GM19023 (cell line): ENCODE measurements around the gene TMPRSS11B.
"Not testable (repeated sequence)": the region's sequence is repeated elsewhere in the genome, so short reads cannot be mapped to it uniquely, and the experiment has no call there.

Experiments
- ATAC-seq: cut with Tn5 transposase; IDR thresholded peaks from one replicate; pipeline ENCODE4 v1.9.1; 2021; ENCODE audit warnings: mild to moderate bottlenecking, moderate library complexity; ENCODE audit not compliant: unreplicated experiment

Gene TMPRSS11B, protein sequence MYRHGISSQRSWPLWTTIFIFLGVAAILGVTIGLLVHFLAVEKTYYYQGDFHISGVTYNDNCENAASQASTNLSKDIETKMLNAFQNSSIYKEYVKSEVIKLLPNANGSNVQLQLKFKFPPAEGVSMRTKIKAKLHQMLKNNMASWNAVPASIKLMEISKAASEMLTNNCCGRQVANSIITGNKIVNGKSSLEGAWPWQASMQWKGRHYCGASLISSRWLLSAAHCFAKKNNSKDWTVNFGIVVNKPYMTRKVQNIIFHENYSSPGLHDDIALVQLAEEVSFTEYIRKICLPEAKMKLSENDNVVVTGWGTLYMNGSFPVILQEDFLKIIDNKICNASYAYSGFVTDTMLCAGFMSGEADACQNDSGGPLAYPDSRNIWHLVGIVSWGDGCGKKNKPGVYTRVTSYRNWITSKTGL

DNA sequence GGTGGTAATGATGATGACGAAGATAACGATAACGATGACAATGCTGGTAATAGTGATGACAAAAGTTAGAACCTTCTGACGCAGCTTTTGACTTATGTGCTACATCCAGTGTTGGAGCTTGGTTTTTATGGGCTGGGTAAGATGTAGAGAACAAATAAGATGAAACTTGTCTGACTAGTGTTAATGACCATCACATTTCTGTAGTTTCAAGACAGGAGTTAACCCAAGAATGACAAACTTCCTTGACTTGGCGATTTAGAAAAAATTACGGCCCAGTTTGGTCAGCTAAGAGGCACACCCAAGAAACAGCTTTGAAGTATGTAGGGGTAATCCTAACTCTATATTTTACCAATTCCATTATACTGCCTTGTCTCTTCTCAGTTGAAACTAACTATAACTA is at the start of gene TMPRSS11B:
TSS of gene TMPRSS11B (minus strand) at position 101 of the 400 bp plus-strand sequence. CDS start 136 bp downstream, outside the sequence.
- ATAC-seq, result no peak

DNA sequence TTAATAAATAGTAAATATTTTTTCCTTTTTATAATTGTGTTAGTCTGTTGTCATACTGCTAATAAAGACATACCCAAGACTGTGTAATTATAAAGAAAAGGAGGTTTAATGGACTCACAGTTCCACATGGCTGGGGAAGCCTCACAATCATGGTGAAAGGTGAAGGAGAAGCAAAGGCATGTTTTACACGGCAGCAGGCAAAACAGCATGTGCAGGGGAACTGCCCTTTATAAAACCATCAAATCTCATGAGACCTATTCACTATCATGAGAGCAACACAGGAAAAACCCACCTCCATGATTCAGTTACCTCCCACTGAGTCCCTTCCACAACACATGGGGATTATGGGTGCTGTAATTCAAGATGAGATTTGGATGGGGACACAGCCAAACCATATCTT is 45.8 kb upstream of the TMPRSS11B start:
- ATAC-seq, result no peak

DNA sequence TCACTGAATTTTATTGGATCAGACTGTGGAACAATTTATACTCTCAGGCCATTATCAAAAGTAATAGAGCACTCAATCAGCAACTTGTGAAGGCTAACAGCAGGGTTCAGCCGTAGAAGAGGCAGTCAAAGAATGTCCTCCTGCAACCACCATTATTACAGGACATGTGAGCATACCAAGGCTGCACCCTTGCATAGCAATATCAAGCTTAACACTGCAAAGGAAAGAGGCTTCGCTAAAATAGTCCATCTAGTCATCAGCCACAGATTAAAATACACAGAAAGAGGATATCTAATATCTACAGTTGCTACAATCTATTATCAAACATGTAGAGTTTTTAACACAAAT is 42.9 kb upstream of the TMPRSS11B start:
- no peak for ATAC-seq

- no peak for ATAC-seq
These were observed 42.4 kb upstream of the TMPRSS11B start for GRCh38 chr4:68287704-68288392.

GRCh38 chr4:68283714-68284113 is 38.2 kb upstream of the TMPRSS11B start:
- ATAC-seq, result no peak

DNA sequence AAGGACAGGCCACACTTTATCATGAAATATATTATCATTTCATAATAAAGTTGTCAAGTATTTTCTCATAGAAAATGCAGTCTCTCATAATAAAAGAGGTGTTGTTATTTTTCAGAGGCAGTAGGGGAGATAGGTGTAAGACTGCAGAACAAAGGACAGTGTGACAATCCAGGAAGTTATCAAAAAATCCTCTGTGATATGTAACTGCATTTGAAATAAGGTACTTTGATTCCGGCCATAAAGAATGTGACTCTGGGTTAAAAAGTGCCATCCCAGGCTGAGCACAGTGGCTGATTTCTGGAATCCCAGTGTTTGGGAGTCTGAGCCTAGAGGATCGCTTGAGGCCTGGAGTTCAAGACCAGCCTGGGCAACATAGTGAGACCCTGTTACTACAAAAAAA is 37.6 kb upstream of the TMPRSS11B start:
- ATAC-seq, result no peak

DNA sequence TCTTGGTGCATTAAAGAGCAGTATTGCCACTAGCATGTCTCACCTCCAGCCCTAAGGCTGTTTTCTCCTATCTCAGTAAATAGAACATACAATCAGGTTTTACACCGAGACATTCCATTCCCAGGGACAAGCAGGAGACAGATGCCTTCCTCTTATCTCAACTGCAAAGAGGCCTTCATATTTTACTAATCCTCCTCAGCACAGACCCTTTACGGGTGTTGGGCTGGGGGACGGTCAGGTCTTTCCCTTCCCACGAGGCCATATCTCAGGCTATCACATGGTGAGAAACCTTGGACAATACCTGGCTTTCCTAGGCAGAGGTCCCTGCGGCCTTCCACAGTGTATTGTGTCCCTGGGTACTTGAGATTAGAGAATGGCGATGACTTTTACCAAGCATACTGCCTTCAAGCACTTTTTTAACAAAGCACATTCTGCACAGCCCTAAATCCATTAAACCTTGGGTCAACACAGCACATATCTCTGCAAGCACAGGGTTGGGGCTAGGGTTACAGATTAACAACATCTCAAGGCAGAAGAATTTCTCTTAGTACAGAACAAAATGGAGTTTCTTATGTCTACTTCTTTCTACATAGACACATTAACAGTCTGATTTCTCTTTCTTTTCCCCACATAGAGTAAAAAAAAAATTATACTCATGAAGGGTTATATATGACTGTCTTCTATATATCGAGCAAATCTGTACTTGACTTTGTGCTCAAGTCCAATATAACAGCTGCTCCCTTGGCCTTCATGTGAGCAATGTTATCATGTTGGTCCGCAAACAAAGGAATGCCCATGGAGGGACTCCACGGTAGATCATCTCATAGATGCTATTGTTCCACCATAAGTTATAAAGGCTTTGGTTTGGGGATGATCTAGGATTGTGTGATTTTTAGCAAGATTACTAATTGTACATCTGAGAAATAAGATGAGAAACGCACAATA is 36.6 kb upstream of the TMPRSS11B start:
- not testable (repeated sequence) for ATAC-seq

GRCh38 chr4:68278029-68278428 is 32.5 kb upstream of the TMPRSS11B start:
- no peak for ATAC-seq

DNA sequence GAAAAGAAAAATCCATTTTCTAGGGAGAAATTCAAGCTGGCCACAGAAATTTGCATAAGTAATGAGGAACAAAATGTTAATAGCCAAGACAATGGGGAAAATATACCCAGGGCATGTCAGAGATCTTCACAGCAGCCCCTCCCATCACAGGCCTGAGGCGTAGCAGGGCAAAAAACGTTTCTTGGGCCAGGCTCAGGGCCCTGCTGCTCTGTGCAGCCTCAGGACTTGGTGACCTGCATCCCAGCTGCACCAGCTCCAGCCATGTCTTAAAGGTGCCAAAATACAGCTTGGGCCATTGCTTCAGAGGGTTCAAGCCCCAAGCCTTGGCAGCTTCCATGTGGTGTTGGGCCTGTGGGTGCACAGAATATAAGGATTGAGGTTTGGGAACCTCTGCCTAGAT is 32.1 kb upstream of the TMPRSS11B start:
- ATAC-seq, result no peak

DNA sequence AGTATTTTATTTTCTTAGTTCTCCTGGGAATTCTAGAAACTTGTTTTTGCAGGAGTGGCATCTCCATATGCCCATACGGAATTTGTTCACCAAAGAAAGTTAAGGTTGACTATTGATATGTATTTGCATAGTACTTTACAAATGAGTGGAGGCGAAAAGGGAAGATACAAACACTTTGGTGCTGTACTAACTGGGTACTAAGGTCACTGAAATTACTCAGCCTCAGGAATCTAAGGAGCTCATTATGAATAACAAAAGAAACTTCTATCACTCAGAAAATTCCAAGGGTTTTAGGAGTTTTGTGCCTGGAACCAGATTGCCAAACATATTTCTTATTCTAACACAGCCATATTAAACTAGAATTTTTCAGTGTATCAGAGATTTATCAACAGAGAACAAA is 27.4 kb upstream of the TMPRSS11B start:
- ATAC-seq, result peak; percentile 34

- ATAC-seq, result peak; percentile 50
These were observed 26.9 kb upstream of the TMPRSS11B start for GRCh38 chr4:68272380-68272779.

GRCh38 chr4:68271851-68272357 is 26.4 kb upstream of the TMPRSS11B start:
- peak; percentile 56 for ATAC-seq

DNA sequence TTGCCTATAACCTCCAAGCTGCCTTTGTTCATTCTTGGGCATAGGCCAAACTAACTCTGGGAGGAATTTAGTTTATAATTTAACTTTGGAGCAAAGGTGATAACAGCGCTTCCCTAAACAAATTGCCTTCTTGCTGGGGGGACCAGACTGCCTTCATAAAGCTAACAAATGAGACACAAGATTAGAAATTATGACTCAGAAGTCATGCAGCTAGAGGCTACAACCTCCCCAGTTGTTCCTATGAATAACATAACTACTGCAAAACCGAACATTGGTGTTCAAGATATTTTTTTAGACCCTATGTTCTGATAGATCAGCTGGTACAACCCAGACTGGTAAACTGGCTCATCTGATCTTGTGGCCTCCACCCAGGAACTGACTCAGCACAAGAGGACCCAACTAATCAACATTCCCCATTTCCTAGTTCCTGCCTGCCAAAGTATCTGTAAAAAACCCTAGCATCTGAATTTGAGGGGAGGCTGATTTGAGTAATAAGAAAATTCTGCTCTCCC is 22.0 kb upstream of the TMPRSS11B start:
- no peak for ATAC-seq

DNA sequence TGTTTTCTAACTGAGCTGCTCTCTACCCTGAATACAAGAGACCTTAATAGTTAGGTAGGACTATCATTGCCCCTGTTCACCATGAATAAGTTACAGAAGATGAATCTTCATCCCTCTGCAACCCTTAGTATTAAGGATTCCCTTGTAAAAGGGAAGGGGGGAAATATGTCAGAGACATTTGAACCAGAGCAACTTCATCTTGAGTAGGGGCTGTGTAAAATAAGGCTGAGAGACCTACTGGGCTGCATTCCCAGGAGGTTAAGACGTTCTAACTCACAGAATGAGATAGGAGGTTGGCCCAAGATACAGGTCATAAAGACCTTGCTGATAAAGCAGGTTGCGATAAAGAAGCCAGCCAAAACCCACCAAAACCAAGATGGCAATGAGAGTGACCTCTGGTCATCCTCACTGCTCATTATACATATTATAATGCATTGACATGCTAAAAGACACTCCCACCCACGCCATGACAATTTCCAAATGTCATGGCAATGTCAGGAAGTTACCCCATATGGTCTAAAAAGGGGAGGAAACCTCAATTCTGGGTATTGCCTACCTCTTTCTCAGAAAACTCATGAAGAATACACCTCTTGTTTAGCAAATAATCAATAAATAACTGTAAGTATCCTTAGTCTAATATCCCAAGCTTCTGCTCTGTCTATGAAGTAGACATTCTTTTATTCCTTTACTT is 19.5 kb upstream of the TMPRSS11B start:
- ATAC-seq, result no peak

DNA sequence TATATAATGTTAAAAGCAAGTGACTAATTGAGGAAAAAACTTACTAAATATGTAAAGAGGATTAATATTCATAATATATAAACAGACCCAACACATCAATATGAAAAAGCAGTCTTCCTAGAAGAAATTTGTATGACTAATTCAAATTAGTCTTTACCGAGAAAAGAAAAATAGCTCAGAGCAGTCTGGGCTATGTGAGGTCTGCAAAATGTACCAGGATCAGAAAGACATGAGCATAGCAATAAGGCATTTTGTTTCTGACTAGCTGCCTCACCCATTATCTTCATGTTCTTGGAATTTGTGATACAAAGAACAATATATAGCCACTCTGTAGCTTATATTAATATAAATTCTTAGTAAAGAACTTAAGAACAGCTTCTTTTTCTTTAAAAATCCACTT is 13.7 kb upstream of the TMPRSS11B start:
- ATAC-seq, result no peak

GRCh38 chr4:68257719-68258118 is 12.2 kb upstream of the TMPRSS11B start:
- no peak for ATAC-seq

GRCh38 chr4:68256284-68256683 is 10.8 kb upstream of the TMPRSS11B start:
- ATAC-seq, result no peak

DNA sequence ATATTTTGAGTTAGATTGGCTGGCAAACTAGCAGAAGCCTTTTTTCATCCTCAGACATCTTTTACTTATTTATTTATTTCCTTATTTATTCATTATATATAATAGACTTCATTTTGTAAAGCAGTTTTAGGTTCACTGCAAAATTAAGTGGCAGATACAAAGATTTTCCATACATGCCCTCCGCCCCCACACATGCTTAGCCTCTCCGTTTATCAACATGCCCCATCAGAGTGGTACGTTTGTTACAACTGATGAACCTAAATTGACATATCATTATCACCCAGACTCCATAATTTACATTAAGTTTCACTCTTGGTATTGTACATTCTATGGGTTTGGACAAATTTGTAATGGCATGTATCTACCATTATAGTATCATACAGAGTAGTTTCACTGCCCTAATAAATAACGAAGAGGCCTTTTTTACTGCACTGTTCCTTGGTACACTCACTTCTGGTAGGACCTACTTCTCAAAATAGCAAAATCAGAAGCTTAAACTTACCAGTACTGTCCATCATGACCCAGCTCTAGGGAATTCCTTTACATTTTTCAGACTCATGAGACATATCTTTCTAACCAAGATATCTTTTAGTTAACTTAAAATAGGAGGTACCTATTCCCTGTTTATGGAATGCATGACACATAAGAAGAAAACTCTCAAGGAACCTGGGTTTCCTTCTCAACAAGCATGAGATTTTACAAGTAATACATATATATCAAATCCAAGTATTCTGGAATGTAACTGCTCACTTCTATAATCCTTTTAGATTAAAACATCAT is 4.8 kb upstream of the TMPRSS11B start:
- no peak for ATAC-seq

DNA sequence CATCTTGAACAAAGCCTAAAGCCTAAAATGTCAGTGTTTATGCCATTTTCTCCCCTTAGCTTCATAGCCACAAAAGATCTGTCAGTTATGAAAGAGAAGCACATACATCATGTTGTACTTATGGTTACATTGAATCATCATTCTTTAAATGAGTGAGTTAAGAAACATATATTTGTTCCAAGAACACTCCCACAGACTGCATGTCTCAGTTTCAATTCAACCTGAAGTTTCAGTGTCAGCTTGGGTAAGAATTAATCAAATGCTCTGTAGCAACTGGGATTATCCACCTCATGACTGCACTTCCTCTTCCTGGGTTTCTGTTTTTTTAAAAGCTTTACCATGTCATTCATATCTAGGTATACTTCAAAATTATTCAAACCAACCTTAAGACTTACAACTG is 3.9 kb upstream of the TMPRSS11B start:
- peak; percentile 87 for ATAC-seq
